ENCODE measurements around the gene BIRC3. TPM values are rescaled to one million over a fixed set of nuclear protein-coding genes. Genes with fewer than 3 reads are reported as not detected.

Gene BIRC3
- total and polyA plus RNA-seq, 2 experiments from 2014 or later, result 0.79 to 0.97 TPM

DNA sequence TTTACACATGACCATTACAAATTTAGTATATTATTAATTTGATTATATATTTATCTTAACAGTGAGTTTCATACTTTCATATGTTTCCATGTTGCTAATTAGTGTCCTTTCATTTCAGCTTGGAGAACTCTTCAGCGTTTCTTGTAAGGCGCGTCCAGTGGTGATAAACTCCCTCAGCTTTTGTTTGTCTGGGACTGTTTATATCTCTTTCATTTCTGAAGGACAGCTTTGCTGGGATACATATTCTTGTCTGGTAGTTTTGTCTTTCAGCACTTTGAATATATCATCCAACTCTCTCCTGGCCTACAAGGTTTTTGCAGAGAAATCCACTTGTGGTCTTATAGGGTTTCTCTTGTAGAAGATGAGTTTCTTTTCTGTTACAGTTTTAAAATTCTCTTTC, 42.1 kb downstream of the BIRC3 start:
- WGBS, 2 experiments (ENCODE audit: low coverage in 1 of 2, low lambda C conversion rate in 2 of 2, missing lambda C conversion rate in 2 of 2), result 85 to 92% methylated on average over 3 of the region's 3 CpGs

DNA sequence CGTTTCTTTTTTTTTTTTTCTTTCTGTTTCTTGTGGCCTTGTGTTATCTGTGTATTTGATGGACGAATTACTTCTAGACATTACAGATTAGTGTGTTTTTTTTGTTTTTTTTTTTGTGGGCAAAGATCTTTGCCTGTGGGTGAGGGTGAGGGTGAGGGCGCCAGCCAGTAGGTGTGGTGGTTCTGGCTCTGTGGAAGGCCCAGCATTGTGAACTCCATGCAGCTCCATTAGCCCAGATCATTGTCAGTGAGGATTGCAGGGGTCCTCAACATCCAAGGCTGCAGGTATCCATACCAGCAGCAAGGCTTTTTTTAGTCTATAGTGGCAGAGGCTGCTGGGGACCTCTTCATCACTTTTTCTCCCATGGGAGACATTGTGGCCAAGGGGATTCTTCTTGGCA, 43.4 kb downstream of the BIRC3 start:
- Histone ChIP-seq H3K4me3 (no peak overlapping the region), H3K9me3 (ENCODE audit: low read depth) (no peaks in the 10 kb centered on the region), H3K9me2 (ENCODE audit: insufficient read depth) (no peaks in the 10 kb centered on the region), H3K4me1 (ENCODE audit: insufficient read depth) (0 out of 2 replicates have a peak, but pooled peaks cover 8% of the 10 kb centered on the region), H3K27ac (no peak overlapping the region), H2AFZ (no peak overlapping the region), H3K4me2 (ENCODE audit: unreplicated experiment) (no peak overlapping the region), H4K20me1 (ENCODE audit: insufficient read depth) (no peaks in the 10 kb centered on the region), H3K27me3 (replicated peaks; ENCODE audit: insufficient read depth) (no peaks in the 10 kb centered on the region), H3K9ac (no peak overlapping the region), H3K79me2 (ENCODE audit: insufficient read depth) (peaks cover 98% of the 10 kb centered on the region), H3K36me3 (ENCODE audit: low read depth) (peaks cover 50% of the 10 kb centered on the region), H3F3A (ENCODE audit: insufficient read depth) (peaks cover 20% of the 10 kb centered on the region; the same call in 1 of the 2 replicates)
- TF ChIP-seq EZH2phosphoT487 (IDR thresholded peaks at IDR 0.05; ENCODE audit: insufficient read depth, low read depth), result no peak
- no peak for DNase-seq
- WGBS, 2 experiments (ENCODE audit: low coverage in 1 of 2, low lambda C conversion rate in 2 of 2, missing lambda C conversion rate in 2 of 2), result 97 to 100% methylated on average over 3 of the region's 3 CpGs
- in situ Hi-C loops (cut with MboI), result no loop called here

More for the DNA sequence above, 42.1 kb downstream of the BIRC3 start:
- Histone ChIP-seq H3K4me3 (no peak overlapping the region), H3K9me2 (ENCODE audit: insufficient read depth) (no peaks in the 10 kb centered on the region), H3K9me3 (ENCODE audit: low read depth) (no peaks in the 10 kb centered on the region), H3K4me1 (ENCODE audit: insufficient read depth) (0 out of 2 replicates have a peak, but pooled peaks cover 8% of the 10 kb centered on the region), H3K36me3 (ENCODE audit: low read depth) (peaks cover 51% of the 10 kb centered on the region), H4K20me1 (ENCODE audit: insufficient read depth) (no peaks in the 10 kb centered on the region), H3K27ac (no peak overlapping the region), H3K79me2 (ENCODE audit: insufficient read depth) (peaks cover 98% of the 10 kb centered on the region), H2AFZ (no peak overlapping the region), H3K4me2 (ENCODE audit: unreplicated experiment) (no peak overlapping the region), H3K9ac (no peak overlapping the region), H3K27me3 (replicated peaks; ENCODE audit: insufficient read depth) (no peaks in the 10 kb centered on the region), H3F3A (ENCODE audit: insufficient read depth) (peaks cover 24% of the 10 kb centered on the region; the same call in 1 of the 2 replicates)
- TF ChIP-seq EZH2 (IDR thresholded peaks at IDR 0.05; ENCODE audit: insufficient read depth, poor library complexity, severe bottlenecking), result no peak
- TF ChIP-seq EZH2phosphoT487 (IDR thresholded peaks at IDR 0.05; ENCODE audit: insufficient read depth, low read depth), result no peak
- in situ Hi-C loops (cut with MboI), result no loop called here
- no peak for DNase-seq

DNA sequence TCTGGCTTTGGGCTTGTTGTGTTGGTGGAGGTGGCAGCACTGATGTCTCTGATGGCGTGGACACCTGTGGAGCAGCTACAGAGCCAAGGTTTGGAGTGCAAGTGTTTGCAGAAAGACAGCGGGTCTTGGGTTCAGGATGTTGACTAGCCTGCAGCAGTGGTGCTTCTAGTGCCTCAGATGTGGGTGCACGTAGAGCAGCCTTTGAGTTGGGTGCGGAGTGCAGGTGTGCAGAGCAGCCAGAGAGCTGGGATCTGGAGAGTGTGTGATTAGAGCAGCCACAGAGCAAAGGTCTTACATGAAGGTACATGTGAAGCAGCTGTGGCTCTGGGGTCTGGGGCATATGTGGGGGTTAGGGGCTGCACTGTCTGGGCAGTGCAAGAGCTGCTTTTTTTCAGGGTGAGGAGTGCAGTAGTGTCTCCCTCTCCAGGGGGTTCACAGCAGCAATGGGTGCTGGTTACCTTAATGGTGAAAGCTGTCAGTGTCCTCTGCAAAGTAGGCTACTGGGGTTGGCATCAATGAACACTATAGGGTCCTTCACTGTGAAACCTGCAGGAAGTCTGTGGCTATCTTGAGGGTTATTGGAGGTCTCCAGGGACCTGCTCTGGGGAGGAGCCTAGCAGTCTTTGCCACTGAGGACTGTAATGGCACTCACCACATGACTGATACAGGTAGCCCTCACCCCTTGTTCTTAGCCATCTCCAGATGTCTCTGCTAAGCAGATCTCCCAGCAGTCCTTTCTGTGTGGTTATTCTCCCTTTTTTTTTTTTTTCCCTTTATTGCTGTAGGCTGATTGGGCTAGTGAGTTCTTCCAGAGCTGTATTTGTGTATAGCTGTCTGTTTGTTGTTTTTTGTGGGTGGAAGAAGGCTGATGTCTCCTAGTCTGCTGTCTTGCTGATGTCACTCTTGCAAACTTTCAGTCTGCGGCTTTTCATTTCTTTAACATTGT, 44.1 kb downstream of the BIRC3 start:
- Histone ChIP-seq H3K9me2 (ENCODE audit: insufficient read depth) (no peaks in the 10 kb centered on the region), H3K9ac (no peak overlapping the region), H2AFZ (no peak overlapping the region), H3K4me2 (ENCODE audit: unreplicated experiment) (no peak overlapping the region), H3K36me3 (ENCODE audit: low read depth) (peaks cover 50% of the 10 kb centered on the region), H3K4me3 (no peak overlapping the region), H3F3A (ENCODE audit: insufficient read depth) (peaks cover 18% of the 10 kb centered on the region; the same call in 1 of the 2 replicates), H4K20me1 (ENCODE audit: insufficient read depth) (no peaks in the 10 kb centered on the region), H3K9me3 (ENCODE audit: low read depth) (no peaks in the 10 kb centered on the region), H3K27ac (no peak overlapping the region), H3K79me2 (ENCODE audit: insufficient read depth) (peaks cover 98% of the 10 kb centered on the region), H3K4me1 (ENCODE audit: insufficient read depth) (0 out of 2 replicates have a peak, but pooled peaks cover 8% of the 10 kb centered on the region), H3K27me3 (replicated peaks; ENCODE audit: insufficient read depth) (no peaks in the 10 kb centered on the region)
- TF ChIP-seq EZH2phosphoT487 (IDR thresholded peaks at IDR 0.05; ENCODE audit: insufficient read depth, low read depth), result no peak
- no peak for TF ChIP-seq EZH2 (IDR thresholded peaks at IDR 0.05; ENCODE audit: insufficient read depth, poor library complexity, severe bottlenecking)
- in situ Hi-C loops (cut with MboI), result no loop called here
- peak; percentile 39 for DNase-seq
- WGBS, 2 experiments (ENCODE audit: low coverage in 1 of 2, low lambda C conversion rate in 2 of 2, missing lambda C conversion rate in 2 of 2), result 90 to 92% methylated on average over 5 of the region's 5 CpGs

DNA sequence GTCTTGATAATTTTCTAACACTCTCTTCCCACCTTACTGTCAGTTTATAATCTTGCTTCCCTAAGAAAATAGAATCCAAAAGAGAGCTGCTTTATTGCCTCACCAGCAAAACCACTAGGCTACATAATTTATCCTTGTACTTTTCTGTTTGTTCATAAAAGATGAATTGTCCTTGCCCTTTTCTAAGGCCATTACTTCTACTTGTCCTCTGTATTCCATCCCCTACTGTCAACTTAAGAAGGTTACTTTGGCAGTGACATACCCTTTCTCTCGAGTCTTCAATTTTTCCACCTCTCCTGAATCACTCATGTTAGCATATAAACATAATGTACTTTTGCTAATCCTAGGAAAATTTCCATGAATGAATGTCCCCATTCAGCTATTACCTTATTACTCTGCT, 47.7 kb downstream of the BIRC3 start:
- Histone ChIP-seq H2AFZ (no peak overlapping the region), H3K9ac (no peak overlapping the region), H4K20me1 (ENCODE audit: insufficient read depth) (no peaks in the 10 kb centered on the region), H3K36me3 (ENCODE audit: low read depth) (peaks cover 58% of the 10 kb centered on the region), H3K4me3 (no peak overlapping the region), H3K9me3 (ENCODE audit: low read depth) (no peaks in the 10 kb centered on the region), H3K4me2 (ENCODE audit: unreplicated experiment) (no peak overlapping the region), H3K79me2 (ENCODE audit: insufficient read depth) (peaks cover 88% of the 10 kb centered on the region), H3K9me2 (ENCODE audit: insufficient read depth) (no peaks in the 10 kb centered on the region), H3F3A (ENCODE audit: insufficient read depth) (peaks cover 23% of the 10 kb centered on the region; the same call in 1 of the 2 replicates), H3K27ac (no peak overlapping the region), H3K4me1 (ENCODE audit: insufficient read depth) (no peaks in the 10 kb centered on the region), H3K27me3 (replicated peaks; ENCODE audit: insufficient read depth) (no peaks in the 10 kb centered on the region)
- DNase-seq, result no peak
- 58 to 65% methylated on average over 1 of the region's 1 CpG for WGBS, 2 experiments (ENCODE audit: low coverage in 1 of 2, low lambda C conversion rate in 2 of 2, missing lambda C conversion rate in 2 of 2)
- in situ Hi-C loops (cut with MboI), result no loop called here
- TF ChIP-seq EZH2 (IDR thresholded peaks at IDR 0.05; ENCODE audit: insufficient read depth, poor library complexity, severe bottlenecking), result no peak
- no peak for TF ChIP-seq EZH2phosphoT487 (IDR thresholded peaks at IDR 0.05; ENCODE audit: insufficient read depth, low read depth)
